GM12878 (cell line): Measurements from ENCODE around the gene SLC4A1. TPM values are rescaled to one million over a fixed set of nuclear protein-coding genes. Genes with fewer than 3 reads are reported as not detected.

Experiments
- ATAC-seq: fragments of 200-7000 bp; cut with Tn5 transposase; 3 replicates; pipeline ENCODE4 v1.9.1; 2020; ENCODE audit warnings: mild to moderate bottlenecking, moderate library complexity
- BruUV-seq: library from RNA; stranded (reverse); fragments of 400-500 nt; replicated peaks from 2 replicates; lab custom pipeline; 2021; lab: Mats Ljungman, UMichigan
- CTCF ChIA-PET: fragments of 300-600 bp; sonication (Branson Sonifier 250); formaldehyde crosslinking; extraction: SDS; loops from one replicate; lab custom pipeline; 2021; ENCODE audit warnings: inconsistent platforms; lab: Yijun Ruan, JAX
- POLR2A ChIA-PET: fragments of 350-600 bp; formaldehyde crosslinking; extraction: SDS; loops from one replicate; lab custom pipeline; 2021; ENCODE audit warnings: inconsistent platforms; lab: Charles Lee
- RAD21 ChIA-PET: fragments of 300-600 bp; sonication (Branson Sonifier 250); formaldehyde crosslinking; loops from one replicate; lab custom pipeline; 2023; ENCODE audit warnings: antibody characterized with exemption; ENCODE audit not compliant: unreplicated experiment; lab: Charles Lee
- SMC1A ChIA-PET: fragments of 300-600 bp; sonication (Branson Sonifier 250); formaldehyde crosslinking; loops from one replicate; lab custom pipeline; 2023; ENCODE audit not compliant: unreplicated experiment, uncharacterized antibody; lab: Charles Lee
- DNase-seq: peaks from one replicate; pipeline ENCODE4 v3.0.0-alpha.2; 2011; ENCODE audit warnings: low read depth, low spot score
- FAIRE-seq: peaks from 3 replicates; lab custom pipeline; 2011; peaks lifted over from hg19 to GRCh38; lab: Jason Lieb, UNC
- H2AFZ ChIP-seq: 2 replicates; pipeline ENCODE4 v1.6.0; 2011; ENCODE audit warnings: low read depth, low read length, control low read depth; ENCODE audit not compliant: control insufficient read depth
- H3K27ac ChIP-seq: 2 replicates; pipeline ENCODE4 v1.5.1; 2011; ENCODE audit warnings: control low read depth; ENCODE audit not compliant: control insufficient read depth, insufficient read depth
- H3K27me3 ChIP-seq, 2 experiments: replicated peaks in 1 of 2; 2 replicates each; pipeline versions ENCODE4 v1.6.0 to v1.6.1; 2011; ENCODE audit warnings: low read length in 1 of 2; ENCODE audit not compliant: control insufficient read depth in 2 of 2, insufficient read depth in 2 of 2
- H3K36me3 ChIP-seq, 2 experiments: 2 replicates each; pipeline ENCODE4 v1.5.1; 2011; ENCODE audit warnings: low read length in 1 of 2; ENCODE audit not compliant: control insufficient read depth in 2 of 2, insufficient read depth in 2 of 2
- H3K4me1 ChIP-seq: 2 replicates; pipeline ENCODE4 v1.6.1; 2011; ENCODE audit warnings: mild to moderate bottlenecking, low read length, moderate library complexity, mixed read lengths; ENCODE audit not compliant: control insufficient read depth, insufficient read depth
- H3K4me2 ChIP-seq: 2 replicates; pipeline ENCODE4 v1.6.0; 2011; ENCODE audit warnings: control low read depth; ENCODE audit not compliant: control insufficient read depth, insufficient read depth
- H3K4me3 ChIP-seq: fragments of 200-600 bp; sonication (generic); 2 replicates; pipeline ENCODE4 v1.5.1; 2016
- H3K79me2 ChIP-seq: 2 replicates; pipeline ENCODE4 v1.6.0; 2011; ENCODE audit warnings: low read length; ENCODE audit not compliant: control insufficient read depth, insufficient read depth
- H3K9ac ChIP-seq: 2 replicates; pipeline ENCODE4 v1.8.0; 2011; ENCODE audit warnings: low read length, control low read depth, mixed read lengths; ENCODE audit not compliant: control insufficient read depth, insufficient read depth
- H3K9me3 ChIP-seq: replicated peaks from 3 replicates; pipeline ENCODE4 v1.5.1; 2011; ENCODE audit warnings: mild to moderate bottlenecking, low read length; ENCODE audit not compliant: control insufficient read depth, insufficient read depth
- H4K20me1 ChIP-seq: 2 replicates; pipeline ENCODE4 v1.6.0; 2011; ENCODE audit not compliant: control insufficient read depth, insufficient read depth
- BCL11A ChIP-seq: IDR thresholded peaks from 2 replicates; pipeline ENCODE4 v1.6.1; 2011; ENCODE audit warnings: low read depth, low read length
- CEBPB ChIP-seq, 2 experiments: fragments of 150-350 bp in 1 of 2; IDR thresholded peaks; 2 replicates each; pipeline ENCODE4 v1.6.1; 2012 to 2014; ENCODE audit warnings: low read depth in 2 of 2, low read length in 2 of 2, borderline replicate concordance in 1 of 2, inconsistent platforms in 1 of 2
- CHD1 ChIP-seq: IDR thresholded peaks from 2 replicates; pipeline ENCODE4 v1.6.1; 2012; ENCODE audit warnings: low read depth, low read length, improper control_type of control experiment
- EZH2 ChIP-seq: IDR thresholded peaks from 2 replicates; pipeline ENCODE4 v1.6.1; 2012; ENCODE audit warnings: low read depth, mild to moderate bottlenecking, control low read depth, inconsistent platforms, low read length, borderline replicate concordance; ENCODE audit not compliant: control insufficient read depth
- HCFC1 ChIP-seq: fragments of 150-350 bp; IDR thresholded peaks from 2 replicates; pipeline ENCODE4 v1.6.1; 2014; ENCODE audit warnings: low read length
- HDGF ChIP-seq: fragments of 450-650 bp; IDR thresholded peaks from 2 replicates; pipeline ENCODE4 v1.6.1; 2016; ENCODE audit warnings: antibody characterized with exemption
- POLR2A ChIP-seq: IDR thresholded peaks from 2 replicates; pipeline ENCODE4 v1.6.1; 2011; ENCODE audit warnings: low read depth, mild to moderate bottlenecking, low read length
- SMAD5 ChIP-seq: IDR thresholded peaks from 2 replicates; pipeline ENCODE4 v1.6.1; 2016; ENCODE audit warnings: antibody characterized with exemption, low read depth
- TARDBP ChIP-seq: IDR thresholded peaks from 2 replicates; pipeline ENCODE4 v1.6.1; 2016; ENCODE audit warnings: borderline replicate concordance
- YY1 ChIP-seq: IDR thresholded peaks from 2 replicates; pipeline ENCODE4 v1.6.1; 2011; ENCODE audit warnings: low read depth, mild to moderate bottlenecking, low read length
- ZNF24 ChIP-seq: fragments of 450-650 bp; IDR thresholded peaks from 2 replicates; pipeline ENCODE4 v1.6.1; 2017; ENCODE audit warnings: antibody characterized with exemption, mild to moderate bottlenecking
- WGBS: methylation state at CpG from one replicate; pipeline ENCODE4 v1.1.6; 2016; ENCODE audit warnings: low lambda C conversion rate; ENCODE audit not compliant: insufficient replicate concordance, insufficient coverage; ENCODE audit errors: missing lambda C conversion rate; 5-methylcytosine and 5-hydroxymethylcytosine counted together
- in situ Hi-C: fragments of 300-500 bp; cut with MboI; formaldehyde crosslinking; loops from 9 replicates; pipeline ENCODE4 v1.14.3; 2018; ENCODE audit warnings: mixed read lengths
- intact Hi-C: fragments of 100-400 bp; cut with micrococcal nuclease; formaldehyde crosslinking; loops from one replicate; pipeline ENCODE4 v1.14.2; 2022; ENCODE audit not compliant: unreplicated experiment
- polyA plus RNA-seq, 11 experiments: library from polyadenylated mRNA; depleted of rRNA in 4 of 11; unstranded in 6 of 11; stranded (reverse) in 5 of 11; fragments of >200 nt; fragmentation: Nextera tagmentation in 4 of 11; fragmentation: Illumina TruSeq in 1 of 11; extraction: Ambion mirVana in 4 of 11; extraction: Trizol in 1 of 11; gene quantifications; 1 replicate in 1 of 11; 2 replicates in 10 of 11; pipeline versions ENCODE4 v1.2.1 to v1.2.3, GENCODE V29; 2011 to 2016; ENCODE audit warnings: inconsistent platforms in 2 of 11, missing spikeins in 2 of 11, low read depth in 1 of 11
- total RNA-seq, 4 experiments: library from RNA; depleted of rRNA in 3 of 4; stranded (reverse); fragments of >200 nt in 3 of 4; fragmentation: Illumina TruSeq in 1 of 4; extraction: Trizol in 1 of 4; gene quantifications; 2 replicates each; pipeline versions ENCODE4 v1.2.1 to v1.2.3, GENCODE V29; 2013 to 2021
- TF ChIP-seq, protein P1 (sequence below): fragments of 450-650 bp; conservative IDR thresholded peaks from 2 replicates; pipeline ENCODE4 v1.6.1; 2017; ENCODE audit warnings: mild to moderate bottlenecking, moderate library complexity
- TF ChIP-seq, protein P2 (sequence below): fragments of 150-350 bp; IDR thresholded peaks from 2 replicates; pipeline ENCODE4 v1.6.1; 2014; ENCODE audit warnings: mild to moderate bottlenecking, low read depth, low read length

The SLC4A1 gene
- total and polyA plus RNA-seq, 10 of the 15 experiments (the other 5 are each of a cell fraction or from before 2014, with no cell fraction given), result 0.03 TPM; not detected in 9

DNA sequence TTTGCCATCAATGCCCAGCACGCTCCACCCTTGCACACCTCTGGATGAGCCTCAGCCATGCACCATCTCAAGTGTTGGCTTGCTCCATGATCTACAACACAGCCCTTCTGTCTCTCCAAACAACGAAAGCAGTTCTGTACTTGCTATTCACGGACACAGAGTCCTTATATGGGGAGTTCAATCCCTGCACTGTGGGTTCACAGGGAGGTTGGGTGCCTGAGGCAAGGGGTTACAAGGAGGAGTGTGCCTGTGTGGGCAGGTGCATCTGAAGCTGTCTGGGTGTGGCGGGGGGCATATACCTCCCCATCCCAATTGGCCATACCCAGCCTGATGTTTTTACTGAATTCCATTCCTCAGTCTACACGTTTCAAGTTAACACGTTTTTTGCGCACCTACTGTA, 46.1 kb upstream of the SLC4A1 start:
- intact Hi-C loops, result no loop called here
- Histone ChIP-seq H3K79me2 (no peaks in the 10 kb centered on the region), H3K36me3 (no peaks in the 10 kb centered on the region; a peak in 1 of 4 replicates), H2AFZ (no peak overlapping the region), H3K9me3 (no peaks in the 10 kb centered on the region), H3K9ac (no peak overlapping the region), H3K4me3 (no peak overlapping the region), H3K27ac (no peak overlapping the region), H3K4me2 (no peak overlapping the region), H3K4me1 (peaks cover 14% of the 10 kb centered on the region), H4K20me1 (0 out of 2 replicates have a peak, but pooled peaks cover 2% of the 10 kb centered on the region), H3K27me3 (peaks cover 4 to 14% of the 10 kb centered on the region in 2 experiments; a peak in 3 of 4 replicates)
- FAIRE-seq (no peak), ATAC-seq (no peak), DNase-seq (no peak)
- ChIA-PET CTCF (no interaction called here), RAD21 (no interaction called here), SMC1A (no interaction called here), POLR2A (interaction anchor here (0.7 kb wide), 1 partner anchor 107 kb away, joined by 5 read pairs; no protein-coding TSS in a partner anchor)
- 51% methylated on average over 7 of the region's 7 CpGs for WGBS
- in situ Hi-C loops, result no loop called here
- no peak for TF ChIP-seq CEBPB (IDR thresholded peaks at IDR 0.05; ENCODE audit: borderline replicate concordance in 1 of 2, low read depth in 2 of 2, low read length in 2 of 2)
- TF ChIP-seq, protein P1, sequence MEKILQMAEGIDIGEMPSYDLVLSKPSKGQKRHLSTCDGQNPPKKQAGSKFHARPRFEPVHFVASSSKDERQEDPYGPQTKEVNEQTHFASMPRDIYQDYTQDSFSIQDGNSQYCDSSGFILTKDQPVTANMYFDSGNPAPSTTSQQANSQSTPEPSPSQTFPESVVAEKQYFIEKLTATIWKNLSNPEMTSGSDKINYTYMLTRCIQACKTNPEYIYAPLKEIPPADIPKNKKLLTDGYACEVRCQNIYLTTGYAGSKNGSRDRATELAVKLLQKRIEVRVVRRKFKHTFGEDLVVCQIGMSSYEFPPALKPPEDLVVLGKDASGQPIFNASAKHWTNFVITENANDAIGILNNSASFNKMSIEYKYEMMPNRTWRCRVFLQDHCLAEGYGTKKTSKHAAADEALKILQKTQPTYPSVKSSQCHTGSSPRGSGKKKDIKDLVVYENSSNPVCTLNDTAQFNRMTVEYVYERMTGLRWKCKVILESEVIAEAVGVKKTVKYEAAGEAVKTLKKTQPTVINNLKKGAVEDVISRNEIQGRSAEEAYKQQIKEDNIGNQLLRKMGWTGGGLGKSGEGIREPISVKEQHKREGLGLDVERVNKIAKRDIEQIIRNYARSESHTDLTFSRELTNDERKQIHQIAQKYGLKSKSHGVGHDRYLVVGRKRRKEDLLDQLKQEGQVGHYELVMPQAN, result no peak
- no peak for TF ChIP-seq EZH2
- no peak for TF ChIP-seq YY1
- TF ChIP-seq ZNF24, result no peak
- TF ChIP-seq HDGF, result no peak
- TF ChIP-seq CHD1, result no peak
- no peak for TF ChIP-seq SMAD5
- TF ChIP-seq TARDBP, result no peak
- no peak for TF ChIP-seq POLR2A
- no peak for TF ChIP-seq BCL11A
- no peak for TF ChIP-seq HCFC1
- TF ChIP-seq, protein P2, sequence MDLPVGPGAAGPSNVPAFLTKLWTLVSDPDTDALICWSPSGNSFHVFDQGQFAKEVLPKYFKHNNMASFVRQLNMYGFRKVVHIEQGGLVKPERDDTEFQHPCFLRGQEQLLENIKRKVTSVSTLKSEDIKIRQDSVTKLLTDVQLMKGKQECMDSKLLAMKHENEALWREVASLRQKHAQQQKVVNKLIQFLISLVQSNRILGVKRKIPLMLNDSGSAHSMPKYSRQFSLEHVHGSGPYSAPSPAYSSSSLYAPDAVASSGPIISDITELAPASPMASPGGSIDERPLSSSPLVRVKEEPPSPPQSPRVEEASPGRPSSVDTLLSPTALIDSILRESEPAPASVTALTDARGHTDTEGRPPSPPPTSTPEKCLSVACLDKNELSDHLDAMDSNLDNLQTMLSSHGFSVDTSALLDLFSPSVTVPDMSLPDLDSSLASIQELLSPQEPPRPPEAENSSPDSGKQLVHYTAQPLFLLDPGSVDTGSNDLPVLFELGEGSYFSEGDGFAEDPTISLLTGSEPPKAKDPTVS, result no peak
- BruUV-seq, result no TSS peak
